Activated naive CD4-positive, alpha-beta T cell treated with Interleukin-2 at 50 U/mL for 16 hours (primary cell): ENCODE data around the gene RABGAP1L.
A peak's percentile ranks its signal among the peaks of the same experiment; 100 is the strongest.
"Not testable (repeated sequence)": the region's sequence is repeated elsewhere in the genome, so short reads cannot be mapped to it uniquely, and the experiment has no call there.

ENCODE experiments used
- DNase-seq: peaks from one replicate; pipeline ENCODE4 v3.0.0-alpha.2; 2020

RABGAP1L gene

GRCh38 chr1:175013445-175013844 lies 854.1 kb downstream of the RABGAP1L start:
- no peak for DNase-seq

- no peak for DNase-seq
These were observed 855.9 kb downstream of the RABGAP1L start for GRCh38 chr1:175015243-175015642.

GRCh38 chr1:175019524-175019923 lies 860.2 kb downstream of the RABGAP1L start:
- no peak for DNase-seq

- DNase-seq = peak; percentile 99
These were observed 864.0 kb downstream of the RABGAP1L start, which contains the start of gene MRPS14 for GRCh38 chr1:175023043-175023921. MRPS14 (minus strand) TSS chr1:175023425; CDS start chr1:175023408, 17 bp downstream.

- not testable (repeated sequence) for DNase-seq
These were observed 864.6 kb downstream of the RABGAP1L start for GRCh38 chr1:175023922-175024242.

DNA sequence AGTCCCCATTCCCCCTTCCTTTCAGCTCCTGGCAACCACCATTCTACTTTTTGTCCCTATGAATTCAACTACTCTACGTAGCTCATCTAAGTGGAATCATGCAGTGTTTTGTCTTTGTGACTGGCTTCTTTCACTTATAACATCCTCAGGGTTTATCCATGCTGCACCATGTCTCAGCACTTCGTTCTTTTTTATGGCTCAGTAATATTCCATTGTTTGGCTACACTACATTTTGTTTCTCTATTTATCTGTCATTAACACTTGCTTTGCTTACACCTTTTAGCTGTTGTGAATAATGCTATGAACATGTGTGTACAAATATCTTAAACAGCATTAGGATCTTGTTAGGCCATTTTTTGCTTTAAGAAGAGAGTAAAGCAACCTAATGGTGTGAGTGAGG lies 865.5 kb downstream of the RABGAP1L start:
- DNase-seq = no peak

- no peak for DNase-seq
These were observed 874.6 kb downstream of the RABGAP1L start for GRCh38 chr1:175033953-175034352.

- no peak for DNase-seq
These were observed 875.5 kb downstream of the RABGAP1L start for GRCh38 chr1:175034775-175035174.

- no peak for DNase-seq
These were observed 876.5 kb downstream of the RABGAP1L start for GRCh38 chr1:175035865-175036264.

DNA sequence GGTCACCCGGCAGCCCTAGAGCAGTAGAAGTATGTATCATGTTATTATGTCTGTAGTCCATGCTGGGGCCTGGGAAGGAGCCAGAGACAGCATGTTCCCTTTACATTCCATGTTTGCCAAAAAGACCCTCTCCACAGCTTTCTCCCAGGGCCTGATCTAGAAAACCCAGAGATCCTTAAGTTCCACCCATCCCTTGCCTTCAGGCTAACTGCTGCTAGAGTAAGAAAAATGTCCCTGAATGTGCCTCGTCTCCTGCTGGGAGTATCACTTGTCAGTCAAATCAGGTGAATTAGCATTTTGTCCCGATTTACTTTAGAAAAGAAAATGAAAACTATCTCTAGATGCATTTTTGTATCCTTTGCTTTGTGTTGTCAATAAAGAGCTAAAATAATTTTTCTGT lies 877.2 kb downstream of the RABGAP1L start:
- DNase-seq = no peak

DNA sequence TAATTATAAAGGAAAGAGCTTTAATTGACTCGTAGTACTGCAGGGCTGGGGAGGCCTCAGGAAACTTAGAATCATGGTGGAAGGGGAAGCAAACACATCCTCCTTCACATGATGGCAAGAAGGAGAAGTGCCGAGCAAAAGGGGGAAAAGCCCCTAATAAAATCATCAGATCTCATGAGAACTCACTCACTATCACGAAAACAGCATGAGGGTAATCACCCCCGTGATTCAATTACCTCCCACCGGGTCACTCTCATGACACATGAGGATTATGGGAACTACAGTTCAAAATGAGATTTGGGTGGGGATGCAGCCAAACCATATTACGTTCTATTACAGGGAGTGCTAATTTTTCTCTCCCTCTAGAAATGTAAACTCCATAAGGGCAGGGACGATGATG lies 878.1 kb downstream of the RABGAP1L start:
- DNase-seq = no peak

GRCh38 chr1:175040324-175040879 lies 881.1 kb downstream of the RABGAP1L start:
- DNase-seq = no peak

DNA sequence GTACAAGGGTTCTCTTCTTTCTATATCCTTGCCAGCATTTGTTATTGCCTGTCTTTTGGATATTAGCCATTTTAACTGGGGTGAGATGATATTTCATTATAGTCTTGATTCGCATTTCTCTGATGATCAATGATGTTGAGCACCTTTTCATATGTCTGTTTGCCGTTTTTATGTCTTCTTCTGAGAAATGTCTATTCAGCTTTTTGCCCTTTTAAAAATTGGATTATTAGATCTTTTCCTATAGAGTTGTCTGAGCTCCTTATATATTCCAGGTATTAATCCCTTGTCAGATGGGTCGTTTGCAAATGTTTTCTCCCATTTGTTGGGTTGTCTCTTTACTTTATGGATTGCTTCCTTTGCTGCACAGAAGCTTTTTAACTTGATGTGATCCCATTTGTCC lies 883.3 kb downstream of the RABGAP1L start:
- no peak for DNase-seq

GRCh38 chr1:175043824-175044223 lies 884.5 kb downstream of the RABGAP1L start:
- DNase-seq = no peak

- not testable (repeated sequence) for DNase-seq
These were observed 885.3 kb downstream of the RABGAP1L start for GRCh38 chr1:175044591-175044990.
